Measurements from ENCODE around the gene MRC1.

GRCh38 chr10:17861760-17862159 lies 52.6 kb downstream of the MRC1 start:
- TF ChIP-seq RNF2 (IDR thresholded peaks at IDR 0.05; ENCODE audit: borderline replicate concordance, low read depth) (no peak), CTCF (IDR thresholded peaks at IDR 0.05) (no peak), MAFK (IDR thresholded peaks at IDR 0.05; ENCODE audit: partially characterized antibody) (no peak), BHLHE40 (IDR thresholded peaks at IDR 0.05; ENCODE audit: low read depth, low read length) (no peak), CBX8 (IDR thresholded peaks at IDR 0.05) (no peak), POLR2A (IDR thresholded peaks at IDR 0.05; ENCODE audit: low read length) (no peak), FOSL2 (IDR thresholded peaks at IDR 0.05) (no peak), FOSL2 (CRISPR knock-in tag; IDR thresholded peaks at IDR 0.05) (no peak), JUNB (IDR thresholded peaks at IDR 0.05) (no peak), PHF8 (IDR thresholded peaks at IDR 0.05; ENCODE audit: borderline replicate concordance, low read depth) (no peak), ZFP36 (IDR thresholded peaks at IDR 0.05; ENCODE audit: borderline replicate concordance, partially characterized antibody) (no peak), USF2 (IDR thresholded peaks at IDR 0.05) (no peak), ZSCAN20 (CRISPR knock-in tag; IDR thresholded peaks at IDR 0.05) (no peak), KDM5A (IDR thresholded peaks at IDR 0.05) (no peak)
